Measurements from ENCODE around the gene RHBDD2. TPM values are rescaled to one million over a fixed set of nuclear protein-coding genes. Genes with fewer than 3 reads are reported as not detected.

The RHBDD2 gene
- total RNA-seq, 4 donors from 2014 or later = 44.9 to 79.7 (median 63.7) TPM

- Histone ChIP-seq H3K4me1 (no peaks in the 10 kb centered on the region), H3K9me3 (no peaks in the 10 kb centered on the region), H3K36me3 (no peaks in the 10 kb centered on the region), H3K27ac (no peak overlapping the region), H3K27me3 (no peaks in the 10 kb centered on the region), H3K4me3 (no peak overlapping the region)
- no peak for DNase-seq
- intact Hi-C loops (cut with DNase I; ENCODE audit: low total_unique reads) (no loop called here), in situ Hi-C loops (cut with MboI; ENCODE audit: low pct_ligation_motif_present in 1 of 4, low pct_unique_long_range_greater_than_20kb in 1 of 4, low sequenced_read_pairs in 3 of 4) (no loop called here)
- WGBS, 2 donors (ENCODE audit: low coverage in 1 of 2) = 66% methylated on average over 4 of the region's 4 CpGs; no CpG with 5 or more reads in 1 of the 2 donors
- TF ChIP-seq POLR2AphosphoS5 (IDR thresholded peaks at IDR 0.05) (no peak), POLR2A (IDR thresholded peaks at IDR 0.05) (no peak), CTCF (IDR thresholded peaks at IDR 0.05) (no peak), EP300 (IDR thresholded peaks at IDR 0.05; ENCODE audit: low read depth) (no peak)
Measured at GRCh38 chr7:75928568-75928914, 49.7 kb downstream of the RHBDD2 start.

GRCh38 chr7:75931680-75932079 lies 52.8 kb downstream of the RHBDD2 start:
- Histone ChIP-seq H3K4me3 (no peak overlapping the region), H3K27me3 (no peaks in the 10 kb centered on the region), H3K27ac (no peak overlapping the region), H3K36me3 (no peaks in the 10 kb centered on the region), H3K9me3 (no peaks in the 10 kb centered on the region), H3K4me1 (peaks cover 0 to 5% (median 0%) of the 10 kb centered on the region in 4 donors)
- in situ Hi-C loops (cut with MboI; ENCODE audit: low pct_ligation_motif_present in 1 of 4, low pct_unique_long_range_greater_than_20kb in 1 of 4, low sequenced_read_pairs in 3 of 4) = no loop called here
- intact Hi-C loops (cut with DNase I; ENCODE audit: low total_unique reads) = no loop called here
- DNase-seq = no peak
- 57 to 100% methylated on average over 2 to 5 of the region's 5 CpGs for WGBS, 2 donors (ENCODE audit: low coverage in 1 of 2)
- TF ChIP-seq POLR2AphosphoS5 (IDR thresholded peaks at IDR 0.05) (no peak), POLR2A (IDR thresholded peaks at IDR 0.05) (no peak), CTCF (IDR thresholded peaks at IDR 0.05) (no peak), EP300 (IDR thresholded peaks at IDR 0.05; ENCODE audit: low read depth) (no peak)

GRCh38 chr7:75937958-75938786 lies 59.3 kb downstream of the RHBDD2 start:
- peak; percentile 26 for DNase-seq
- peaks cover 0 to 5% (median 0%) of the 10 kb centered on the region in 4 donors for H3K4me1 ChIP-seq

More at GRCh38 chr7:75937958-75938786, 59.3 kb downstream of the RHBDD2 start:
- WGBS, 2 donors (ENCODE audit: low coverage in 1 of 2) = 72 to 90% methylated on average over 2 to 15 of the region's 15 CpGs
- intact Hi-C loops (cut with DNase I; ENCODE audit: low total_unique reads) (no loop called here), in situ Hi-C loops (cut with MboI; ENCODE audit: low pct_ligation_motif_present in 1 of 4, low pct_unique_long_range_greater_than_20kb in 1 of 4, low sequenced_read_pairs in 3 of 4) (no loop called here)
- Histone ChIP-seq H3K36me3 (no peaks in the 10 kb centered on the region), H3K27me3 (no peaks in the 10 kb centered on the region), H3K27ac (no peak overlapping the region), H3K4me3 (no peak overlapping the region), H3K9me3 (no peaks in the 10 kb centered on the region)
- TF ChIP-seq POLR2A (IDR thresholded peaks at IDR 0.05) (no peak), CTCF (IDR thresholded peaks at IDR 0.05) (no peak), POLR2AphosphoS5 (IDR thresholded peaks at IDR 0.05) (no peak), EP300 (IDR thresholded peaks at IDR 0.05; ENCODE audit: low read depth) (no peak)

Other genes with a start within 250 kb of the RHBDD2 start
- gene HIP1, start 140.1 kb upstream of the RHBDD2 start, total RNA-seq = 10 to 100 TPM in 1 of 4 donors, 1 to 10 TPM in 3; 3.7 to 20.1 (median 4.7) TPM
- gene CCL26, start 106.8 kb upstream of the RHBDD2 start, total RNA-seq = not detected
- 1 to 10 TPM in 3 of 4 donors, not detected in 1; 1.8 to 6.0 (median 2.2) TPM for gene CCL24, start 65.2 kb upstream of the RHBDD2 start, total RNA-seq
- gene POR, start 36.1 kb downstream of the RHBDD2 start, total RNA-seq = 100 to 1,000 TPM in 3 of 4 donors, 10 to 100 TPM in 1; 95.9 to 200 (median 149) TPM
- gene TMEM120A, start 115.6 kb downstream of the RHBDD2 start, total RNA-seq = 100 to 1,000 TPM in 1 of 4 donors, 10 to 100 TPM in 3; 57.6 to 119 (median 92.0) TPM
- gene STYXL1, start 169.0 kb downstream of the RHBDD2 start, total RNA-seq = 10 to 100 TPM in 2 of 4 donors, 1 to 10 TPM in 2; 3.4 to 51.9 (median 20.9) TPM
- gene MDH2, start 169.1 kb downstream of the RHBDD2 start, total RNA-seq = 100 to 1,000 TPM; 144 to 308 (median 152) TPM